Measurements from ENCODE around the gene MYLIP.

DNA sequence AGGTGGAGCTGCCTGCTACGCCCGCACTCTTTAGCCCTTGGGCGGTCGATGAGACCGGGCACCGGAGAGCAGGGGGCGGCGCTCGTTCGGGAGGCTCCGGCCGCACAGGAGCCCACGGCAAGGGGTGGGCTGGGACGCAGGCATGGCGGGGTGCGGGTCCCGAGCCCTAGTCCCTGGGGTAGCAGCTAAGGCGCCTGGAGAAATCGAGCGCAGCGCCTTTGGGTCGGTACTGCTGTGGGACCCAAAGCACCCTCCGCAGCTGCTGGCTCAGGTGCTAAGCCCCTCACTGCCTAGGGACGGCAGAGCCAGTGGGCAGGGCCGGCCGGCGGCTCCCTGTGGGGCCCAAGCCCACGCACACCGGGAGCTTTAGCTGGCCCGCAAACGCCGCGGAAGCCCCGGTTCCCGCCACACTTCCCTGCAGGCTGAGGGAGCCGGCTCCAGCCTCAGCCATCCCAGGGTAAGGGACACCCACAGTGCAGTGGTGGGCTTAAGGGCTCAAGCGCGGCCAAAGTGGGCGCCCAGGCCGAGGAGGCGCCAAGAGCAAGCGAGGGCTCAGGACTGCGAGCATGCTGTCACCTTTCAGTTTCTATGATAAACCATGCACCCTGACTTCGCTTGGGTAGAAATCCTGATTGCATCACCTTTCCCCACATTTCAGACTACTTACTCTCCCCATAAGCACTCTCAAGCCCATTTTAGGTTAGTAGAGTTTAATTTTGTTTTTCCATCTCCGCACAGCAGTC, 52.0 kb downstream of the MYLIP start:
- TF ChIP-seq, protein P1, sequence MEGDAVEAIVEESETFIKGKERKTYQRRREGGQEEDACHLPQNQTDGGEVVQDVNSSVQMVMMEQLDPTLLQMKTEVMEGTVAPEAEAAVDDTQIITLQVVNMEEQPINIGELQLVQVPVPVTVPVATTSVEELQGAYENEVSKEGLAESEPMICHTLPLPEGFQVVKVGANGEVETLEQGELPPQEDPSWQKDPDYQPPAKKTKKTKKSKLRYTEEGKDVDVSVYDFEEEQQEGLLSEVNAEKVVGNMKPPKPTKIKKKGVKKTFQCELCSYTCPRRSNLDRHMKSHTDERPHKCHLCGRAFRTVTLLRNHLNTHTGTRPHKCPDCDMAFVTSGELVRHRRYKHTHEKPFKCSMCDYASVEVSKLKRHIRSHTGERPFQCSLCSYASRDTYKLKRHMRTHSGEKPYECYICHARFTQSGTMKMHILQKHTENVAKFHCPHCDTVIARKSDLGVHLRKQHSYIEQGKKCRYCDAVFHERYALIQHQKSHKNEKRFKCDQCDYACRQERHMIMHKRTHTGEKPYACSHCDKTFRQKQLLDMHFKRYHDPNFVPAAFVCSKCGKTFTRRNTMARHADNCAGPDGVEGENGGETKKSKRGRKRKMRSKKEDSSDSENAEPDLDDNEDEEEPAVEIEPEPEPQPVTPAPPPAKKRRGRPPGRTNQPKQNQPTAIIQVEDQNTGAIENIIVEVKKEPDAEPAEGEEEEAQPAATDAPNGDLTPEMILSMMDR (conservative IDR thresholded peaks at IDR 0.05; ENCODE audit: low read depth, low read length), result no peak
- TF ChIP-seq CEBPB (IDR thresholded peaks at IDR 0.05; ENCODE audit: low read depth, low read length), result peak; percentile 15; the same call in 1 of the 2 replicates
- TF ChIP-seq RFX5 (IDR thresholded peaks at IDR 0.05; ENCODE audit: low read depth, low read length), result no peak
- TF ChIP-seq CHD1 (IDR thresholded peaks at IDR 0.05; ENCODE audit: low read depth, low read length), result no peak
- TF ChIP-seq POLR2A (IDR thresholded peaks at IDR 0.05; ENCODE audit: low read depth, low read length), result no peak
- TF ChIP-seq MXI1 (IDR thresholded peaks at IDR 0.05; ENCODE audit: borderline replicate concordance, low read depth, low read length), result no peak
